B cell (primary cell): ENCODE measurements around the gene CACNB4. TPM values are rescaled to one million over a fixed set of nuclear protein-coding genes. Genes with fewer than 3 reads are reported as not detected.

ENCODE experiments used
- ATAC-seq: fragments of 200-7000 bp; cut with Tn5 transposase; one replicate; pipeline ENCODE4 v1.10.0; 2021; ENCODE audit warnings: low read depth, mild to moderate bottlenecking, moderate number of reproducible peaks, moderate library complexity
- CTCF ChIA-PET: fragments of 350-600 bp; sonication (Branson Sonifier 250); formaldehyde crosslinking; loops from one replicate; lab custom pipeline; 2021; ENCODE audit warnings: antibody characterized with exemption, inconsistent platforms; lab: Charles Lee
- POLR2A ChIA-PET: fragments of 350-600 bp; sonication (Branson Sonifier 250); formaldehyde crosslinking; loops from one replicate; lab custom pipeline; 2021; ENCODE audit warnings: antibody characterized with exemption; lab: Charles Lee
- DNase-seq: peaks from one replicate; pipeline ENCODE4 v3.0.0; 2013
- H2AFZ ChIP-seq: 2 replicates; pipeline ENCODE4 v1.6.1; 2012; ENCODE audit warnings: mild to moderate bottlenecking, low read depth, low read length; ENCODE audit not compliant: insufficient read depth, poor library complexity, severe bottlenecking
- H3K27ac ChIP-seq, 2 donors: 1 replicate in 1 of 2; 2 replicates in 1 of 2; pipeline ENCODE4 v1.5.1; 2012 to 2013; ENCODE audit warnings: low read length in 2 of 2, mild to moderate bottlenecking in 2 of 2, moderate library complexity in 1 of 2
- H3K27me3 ChIP-seq, 4 experiments: fragments of 200-600 bp in 1 of 4; sonication (generic) in 1 of 4; replicated peaks in 1 of 4; 1 replicate in 2 of 4; 2 replicates in 2 of 4; pipeline versions ENCODE4 v1.6.1 to v1.7.0; 2013 to 2016; ENCODE audit warnings: low read length in 3 of 4, mild to moderate bottlenecking in 2 of 4, mixed read lengths in 1 of 4, moderate library complexity in 1 of 4; ENCODE audit not compliant: insufficient read depth in 4 of 4, control insufficient read depth in 3 of 4; ENCODE audit errors: control extremely low read depth in 1 of 4
- H3K36me3 ChIP-seq, 2 experiments: replicated peaks in 1 of 2; 1 replicate in 1 of 2; 2 replicates in 1 of 2; pipeline versions ENCODE4 v1.6.1 to v1.7.1; 2013; ENCODE audit warnings: low read length in 1 of 2; ENCODE audit not compliant: insufficient read depth in 2 of 2, control insufficient read depth in 1 of 2; ENCODE audit errors: control extremely low read depth in 1 of 2, extremely low read depth in 1 of 2
- H3K4me1 ChIP-seq, 2 donors: fragments of 200-600 bp in 1 of 2; sonication (generic) in 1 of 2; 1 replicate in 1 of 2; 2 replicates in 1 of 2; pipeline versions ENCODE4 v1.5.1 to v1.6.1; 2013 to 2017; ENCODE audit warnings: low read length in 2 of 2; ENCODE audit not compliant: control insufficient read depth in 2 of 2, insufficient read depth in 2 of 2
- H3K4me2 ChIP-seq: replicated peaks from 2 replicates; pipeline ENCODE3; 2012; ENCODE audit warnings: mild to moderate bottlenecking, low read depth, low read length; ENCODE audit not compliant: poor library complexity, severe bottlenecking
- H3K4me3 ChIP-seq, 5 experiments: fragments of 200-600 bp in 1 of 5; sonication (generic) in 1 of 5; 1 replicate in 3 of 5; 2 replicates in 2 of 5; pipeline versions ENCODE4 v1.5.1 to v1.7.0; 2011 to 2016; ENCODE audit warnings: low read length in 4 of 5, mild to moderate bottlenecking in 4 of 5, low read depth in 2 of 5, control low read depth in 1 of 5, moderate library complexity in 1 of 5; ENCODE audit not compliant: insufficient read depth in 1 of 5; ENCODE audit errors: control extremely low read depth in 1 of 5, extremely low read depth in 1 of 5
- H3K79me2 ChIP-seq: fragments of 200-600 bp; sonication (generic); one replicate; pipeline ENCODE4 v1.6.0; 2016; ENCODE audit warnings: low read length; ENCODE audit not compliant: control insufficient read depth, insufficient read depth
- H3K9ac ChIP-seq: fragments of 200-600 bp; sonication (generic); 2 replicates; pipeline ENCODE4 v1.6.1; 2017; ENCODE audit warnings: mild to moderate bottlenecking, low read length, moderate library complexity
- H3K9me3 ChIP-seq, 3 donors: one replicate each; pipeline versions ENCODE4 v1.6.1 to v1.7.1; 2013; ENCODE audit warnings: low read length in 2 of 3; ENCODE audit not compliant: control insufficient read depth in 2 of 3, insufficient read depth in 1 of 3; ENCODE audit errors: control extremely low read depth in 1 of 3
- H4K20me1 ChIP-seq: 2 replicates; pipeline ENCODE4 v1.6.0; 2012; ENCODE audit warnings: mild to moderate bottlenecking, low read length; ENCODE audit not compliant: insufficient read depth, control insufficient read depth, poor library complexity, severe bottlenecking
- H3K27ac Mint-ChIP-seq: one replicate; pipeline ENCODE4 v1.8.0; 2021; ENCODE audit warnings: mixed read lengths
- H3K27me3 Mint-ChIP-seq: one replicate; pipeline ENCODE4 v1.8.0; 2021; ENCODE audit warnings: mixed read lengths
- H3K4me1 Mint-ChIP-seq: one replicate; pipeline ENCODE4 v1.8.0; 2021; ENCODE audit warnings: mixed read lengths
- H3K4me3 Mint-ChIP-seq: one replicate; pipeline ENCODE4 v1.8.0; 2021; ENCODE audit warnings: mixed read lengths
- H3K9me3 Mint-ChIP-seq: one replicate; pipeline ENCODE4 v1.8.0; 2022; ENCODE audit warnings: mixed read lengths; ENCODE audit not compliant: insufficient read depth
- CTCF ChIP-seq: fragments of 200-600 bp; IDR thresholded peaks from one replicate; pipeline ENCODE4 v1.8.0; 2022; ENCODE audit warnings: antibody characterized with exemption, mild to moderate bottlenecking
- EZH2 ChIP-seq: IDR thresholded peaks from 2 replicates; pipeline ENCODE4 v1.6.1; 2012; ENCODE audit warnings: borderline replicate concordance, low read depth, mild to moderate bottlenecking, moderate library complexity, low read length; ENCODE audit not compliant: insufficient read depth, poor library complexity, severe bottlenecking
- WGBS: methylation state at CpG from one replicate; pipeline ENCODE4 v1.1.5; 2013; ENCODE audit warnings: missing lambda C conversion rate; ENCODE audit not compliant: insufficient coverage; 5-methylcytosine and 5-hydroxymethylcytosine counted together
- intact Hi-C: fragments of 100-400 bp; cut with micrococcal nuclease; formaldehyde crosslinking; loops from one replicate; pipeline ENCODE4 v1.10.0; 2022
- polyA plus RNA-seq: library from polyadenylated mRNA; depleted of rRNA; stranded (reverse); fragments of >200 nt; gene quantifications from 2 replicates; pipeline ENCODE4 v1.2.3, GENCODE V29; 2012
- total RNA-seq, 2 donors: library from RNA; stranded (reverse); fragments of 120-200 nt in 1 of 2; gene quantifications; 1 replicate in 1 of 2; 2 replicates in 1 of 2; pipeline versions ENCODE4 v1.2.3 to v1.2.4, GENCODE V29; 2013 to 2022

The CACNB4 gene
- total and polyA plus RNA-seq, 2 donors (not counting 1 experiment from before 2014, with no cell fraction given): 0.12 to 1.4 TPM

- H2AFZ ChIP-seq: peak overlapping the region; percentile 90
- ATAC-seq: peak; percentile 16
- under 1% methylated on average over 30 of the region's 38 CpGs for WGBS
Observed at GRCh38 chr2:151827564-151828142, 271.2 kb downstream of the CACNB4 start.

More at GRCh38 chr2:151827564-151828142, 271.2 kb downstream of the CACNB4 start:
- H3K4me1 ChIP-seq: peaks cover 20 to 29% of the 10 kb centered on the region in 2 donors
- H3K9ac ChIP-seq: peak overlapping the region; percentile 97
- DNase-seq: no peak
- H3K9me3 ChIP-seq: no peaks in the 10 kb centered on the region
- peak overlapping the region; percentile 69 to 98 (median 94) for H3K4me3 ChIP-seq
- H3K27ac ChIP-seq: peak overlapping the region; percentile 53 to 87
- H3K4me2 ChIP-seq: peak overlapping the region; percentile 84
- no peaks in the 10 kb centered on the region for H3K27me3 ChIP-seq
- intact Hi-C loops: loop anchor here (1.0 to 5.0 kb wide), 8 partner anchors 15 to 891 kb away; partner anchors contain the start of genes ARL6IP6 and NMI
- TF ChIP-seq EZH2: no peak
- no peak for TF ChIP-seq CTCF
- peaks cover 15% of the 10 kb centered on the region for H4K20me1 ChIP-seq
- Mint-ChIP-seq H3K4me1 (peaks cover 55% of the 10 kb centered on the region), H3K27me3 (no peaks in the 10 kb centered on the region), H3K9me3 (no peaks in the 10 kb centered on the region), H3K4me3 (peak overlapping the region; percentile 86), H3K27ac (peak overlapping the region; percentile 93)
- peaks cover 53% of the 10 kb centered on the region for H3K79me2 ChIP-seq
- ChIA-PET POLR2A (interaction anchor here (0.7 to 2.1 kb wide), 8 partner anchors 8 to 890 kb away, joined by 3 to 6 read pairs (median 4); partner anchors contain the start of gene PRPF40A), CTCF (interaction anchor here (0.9 to 2.5 kb wide), 5 partner anchors 20 to 402 kb away, joined by 3 to 9 read pairs (median 6); no protein-coding TSS in a partner anchor)
- peaks cover 0 to 3% of the 10 kb centered on the region in 2 experiments for H3K36me3 ChIP-seq
